ENCODE measurements around the gene BEND6. TPM values are rescaled to one million over a fixed set of nuclear protein-coding genes. Genes with fewer than 3 reads are reported as not detected.

Gene BEND6
- total and polyA plus RNA-seq, 2 experiments from 2014 or later = 24.6 to 25.1 TPM

GRCh38 chr6:56940463-56940862 lies 14.4 kb upstream of the BEND6 start:
- H3K9ac ChIP-seq = no peak overlapping the region
- H3K27me3 ChIP-seq (replicated peaks; ENCODE audit: insufficient read depth) = no peaks in the 10 kb centered on the region
- no peaks in the 10 kb centered on the region for H3K9me2 ChIP-seq (ENCODE audit: insufficient read depth)
- no peak for DNase-seq
- in situ Hi-C loops (cut with MboI) = no loop called here
- H3K4me3 ChIP-seq = no peak overlapping the region
- H4K20me1 ChIP-seq (ENCODE audit: insufficient read depth) = no peaks in the 10 kb centered on the region
- no peak overlapping the region for H3K27ac ChIP-seq
- WGBS, 2 experiments (ENCODE audit: low coverage in 1 of 2, low lambda C conversion rate in 2 of 2, missing lambda C conversion rate in 2 of 2) = 97 to 98% methylated on average over 5 of the region's 5 CpGs
- peaks cover 57% of the 10 kb centered on the region for H3F3A ChIP-seq (ENCODE audit: insufficient read depth)
- H3K79me2 ChIP-seq (ENCODE audit: insufficient read depth) = peaks cover 50% of the 10 kb centered on the region
- no peak overlapping the region for H2AFZ ChIP-seq
- TF ChIP-seq EZH2phosphoT487 (IDR thresholded peaks at IDR 0.05; ENCODE audit: insufficient read depth, low read depth) (no peak), EZH2 (IDR thresholded peaks at IDR 0.05; ENCODE audit: insufficient read depth, poor library complexity, severe bottlenecking) (no peak)
- no peak overlapping the region for H3K4me2 ChIP-seq (ENCODE audit: unreplicated experiment)
- no peaks in the 10 kb centered on the region for H3K9me3 ChIP-seq (ENCODE audit: low read depth)
- H3K36me3 ChIP-seq (ENCODE audit: low read depth) = no peaks in the 10 kb centered on the region; the same call in 1 of the 2 replicates
- peaks cover 35% of the 10 kb centered on the region for H3K4me1 ChIP-seq (ENCODE audit: insufficient read depth)

GRCh38 chr6:56940977-56941376 lies 13.9 kb upstream of the BEND6 start:
- Histone ChIP-seq H3K79me2 (ENCODE audit: insufficient read depth) (peaks cover 50% of the 10 kb centered on the region), H3K4me2 (ENCODE audit: unreplicated experiment) (no peak overlapping the region), H3K4me3 (no peak overlapping the region), H3K9me2 (ENCODE audit: insufficient read depth) (no peaks in the 10 kb centered on the region), H3K27me3 (replicated peaks; ENCODE audit: insufficient read depth) (no peaks in the 10 kb centered on the region), H3K9ac (no peak overlapping the region), H3K9me3 (ENCODE audit: low read depth) (no peaks in the 10 kb centered on the region), H3F3A (ENCODE audit: insufficient read depth) (peaks cover 61% of the 10 kb centered on the region), H2AFZ (no peak overlapping the region), H3K36me3 (ENCODE audit: low read depth) (no peaks in the 10 kb centered on the region), H4K20me1 (ENCODE audit: insufficient read depth) (no peaks in the 10 kb centered on the region), H3K27ac (no peak overlapping the region), H3K4me1 (ENCODE audit: insufficient read depth) (peaks cover 30% of the 10 kb centered on the region)
- in situ Hi-C loops (cut with MboI) = no loop called here
- TF ChIP-seq EZH2phosphoT487 (IDR thresholded peaks at IDR 0.05; ENCODE audit: insufficient read depth, low read depth) (no peak), EZH2 (IDR thresholded peaks at IDR 0.05; ENCODE audit: insufficient read depth, poor library complexity, severe bottlenecking) (no peak)
- DNase-seq = no peak

- Histone ChIP-seq H3K79me2 (ENCODE audit: insufficient read depth) (peaks cover 51% of the 10 kb centered on the region), H3K4me3 (no peak overlapping the region), H3F3A (ENCODE audit: insufficient read depth) (peaks cover 58% of the 10 kb centered on the region), H3K9ac (no peak overlapping the region), H3K4me1 (ENCODE audit: insufficient read depth) (peaks cover 33% of the 10 kb centered on the region), H3K27ac (no peak overlapping the region), H3K9me2 (ENCODE audit: insufficient read depth) (no peaks in the 10 kb centered on the region), H2AFZ (no peak overlapping the region), H4K20me1 (ENCODE audit: insufficient read depth) (no peaks in the 10 kb centered on the region), H3K4me2 (ENCODE audit: unreplicated experiment) (no peak overlapping the region), H3K9me3 (ENCODE audit: low read depth) (no peaks in the 10 kb centered on the region), H3K27me3 (replicated peaks; ENCODE audit: insufficient read depth) (no peaks in the 10 kb centered on the region), H3K36me3 (ENCODE audit: low read depth) (0 out of 2 replicates have a peak, but pooled peaks cover 6% of the 10 kb centered on the region)
- TF ChIP-seq EZH2 (IDR thresholded peaks at IDR 0.05; ENCODE audit: insufficient read depth, poor library complexity, severe bottlenecking) (no peak), EZH2phosphoT487 (IDR thresholded peaks at IDR 0.05; ENCODE audit: insufficient read depth, low read depth) (no peak)
- in situ Hi-C loops (cut with MboI) = no loop called here
- DNase-seq = no peak
Measured at GRCh38 chr6:56944661-56945060, 10.2 kb upstream of the BEND6 start.

GRCh38 chr6:56946368-56946767 lies 8.5 kb upstream of the BEND6 start:
- 57 to 72% methylated on average over 2 of the region's 2 CpGs for WGBS, 2 experiments (ENCODE audit: low coverage in 1 of 2, low lambda C conversion rate in 2 of 2, missing lambda C conversion rate in 2 of 2)
- peak overlapping the region; percentile 1 for H3K4me2 ChIP-seq (ENCODE audit: unreplicated experiment)

GRCh38 chr6:56947924-56948323 lies 7.0 kb upstream of the BEND6 start:
- Histone ChIP-seq H3F3A (ENCODE audit: insufficient read depth) (peaks cover 67% of the 10 kb centered on the region), H3K9me2 (ENCODE audit: insufficient read depth) (no peaks in the 10 kb centered on the region), H3K9me3 (ENCODE audit: low read depth) (no peaks in the 10 kb centered on the region), H3K4me3 (0 out of 2 replicates have a peak overlapping the region, but pooled peaks have one; percentile 1), H3K27ac (peak overlapping the region; percentile 72), H4K20me1 (ENCODE audit: insufficient read depth) (no peaks in the 10 kb centered on the region), H2AFZ (no peak overlapping the region), H3K9ac (no peak overlapping the region), H3K36me3 (ENCODE audit: low read depth) (0 out of 2 replicates have a peak, but pooled peaks cover 6% of the 10 kb centered on the region), H3K27me3 (replicated peaks; ENCODE audit: insufficient read depth) (no peaks in the 10 kb centered on the region), H3K4me2 (ENCODE audit: unreplicated experiment) (peak overlapping the region; percentile 34), H3K79me2 (ENCODE audit: insufficient read depth) (peaks cover 76% of the 10 kb centered on the region), H3K4me1 (ENCODE audit: insufficient read depth) (peaks cover 66% of the 10 kb centered on the region)
- in situ Hi-C loops (cut with MboI) = no loop called here
- peak; percentile 44 for DNase-seq
- TF ChIP-seq EZH2 (IDR thresholded peaks at IDR 0.05; ENCODE audit: insufficient read depth, poor library complexity, severe bottlenecking) (no peak), EZH2phosphoT487 (IDR thresholded peaks at IDR 0.05; ENCODE audit: insufficient read depth, low read depth) (no peak)
- 32 to 41% methylated on average over 1 of the region's 1 CpG for WGBS, 2 experiments (ENCODE audit: low coverage in 1 of 2, low lambda C conversion rate in 2 of 2, missing lambda C conversion rate in 2 of 2)

More at GRCh38 chr6:56946368-56946767, 8.5 kb upstream of the BEND6 start:
- TF ChIP-seq EZH2phosphoT487 (IDR thresholded peaks at IDR 0.05; ENCODE audit: insufficient read depth, low read depth) (no peak), EZH2 (IDR thresholded peaks at IDR 0.05; ENCODE audit: insufficient read depth, poor library complexity, severe bottlenecking) (no peak)
- Histone ChIP-seq H3K4me1 (ENCODE audit: insufficient read depth) (peaks cover 50% of the 10 kb centered on the region), H3K79me2 (ENCODE audit: insufficient read depth) (peaks cover 63% of the 10 kb centered on the region), H3K4me3 (no peak overlapping the region), H2AFZ (no peak overlapping the region), H3K27ac (no peak overlapping the region), H4K20me1 (ENCODE audit: insufficient read depth) (no peaks in the 10 kb centered on the region), H3K9me3 (ENCODE audit: low read depth) (no peaks in the 10 kb centered on the region), H3K27me3 (replicated peaks; ENCODE audit: insufficient read depth) (no peaks in the 10 kb centered on the region), H3F3A (ENCODE audit: insufficient read depth) (peaks cover 65% of the 10 kb centered on the region), H3K36me3 (ENCODE audit: low read depth) (0 out of 2 replicates have a peak, but pooled peaks cover 6% of the 10 kb centered on the region), H3K9ac (no peak overlapping the region), H3K9me2 (ENCODE audit: insufficient read depth) (no peaks in the 10 kb centered on the region)
- no peak for DNase-seq
- in situ Hi-C loops (cut with MboI) = no loop called here

Measured in GM23248 (cell line).